ENCODE measurements around the gene CDH13.
A peak's percentile ranks its signal among the peaks of the same experiment; 100 is the strongest.

Gene CDH13

DNA sequence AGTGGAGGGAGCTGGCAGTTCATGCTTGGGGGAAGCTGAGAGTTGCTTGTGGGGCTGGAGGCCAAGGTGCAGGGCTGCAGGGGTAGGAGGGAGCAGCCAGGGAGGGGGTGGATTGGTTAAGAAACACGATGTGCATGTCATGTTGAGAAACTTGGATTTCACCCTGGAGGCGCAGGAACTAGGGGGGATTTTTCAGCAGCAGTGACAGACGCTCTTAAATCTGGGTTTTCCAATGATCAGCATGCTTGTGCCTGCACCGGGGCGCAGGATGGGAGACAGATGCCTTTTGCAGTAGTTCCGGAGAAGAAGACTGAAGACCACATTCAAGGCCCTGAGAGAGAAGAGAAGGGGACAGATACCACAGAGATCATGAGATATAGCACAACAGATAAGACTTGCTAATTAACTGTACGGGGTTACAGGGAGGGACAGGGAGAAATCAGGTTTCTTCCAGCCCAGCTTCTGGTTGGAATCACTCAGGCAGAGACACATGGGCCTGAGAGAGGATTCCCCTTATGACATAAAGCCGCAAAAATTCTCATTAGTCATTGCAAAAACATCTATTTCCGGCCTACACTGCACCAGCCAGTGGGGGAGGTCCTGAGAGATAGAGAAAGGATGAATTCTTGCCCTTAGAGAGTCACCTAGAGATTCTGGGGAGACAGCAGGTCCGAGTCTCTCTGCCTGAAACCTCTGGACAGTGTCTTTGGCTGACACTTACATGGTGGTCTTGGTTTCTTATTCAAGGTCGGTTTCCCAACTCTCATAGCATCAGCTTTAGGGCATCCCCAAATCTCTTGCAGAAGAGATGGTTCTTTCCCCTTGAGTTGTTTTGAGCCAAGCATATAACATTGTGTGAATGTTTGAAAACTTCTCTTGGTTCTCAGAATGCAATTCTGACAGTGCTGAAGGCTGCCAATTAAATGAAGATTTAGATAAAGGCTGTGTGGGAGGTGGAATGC, 27.1 kb downstream of the CDH13 start:
- peak; percentile 91 for DNase-seq (ENCODE audit: low read depth, low spot score)
- in situ Hi-C loops (cut with HindIII; ENCODE audit: low sequenced_read_pairs): no loop called here
- no peak overlapping the region for H3K4me3 ChIP-seq (ENCODE audit: low read depth, low read length)
- TF ChIP-seq, protein P1, sequence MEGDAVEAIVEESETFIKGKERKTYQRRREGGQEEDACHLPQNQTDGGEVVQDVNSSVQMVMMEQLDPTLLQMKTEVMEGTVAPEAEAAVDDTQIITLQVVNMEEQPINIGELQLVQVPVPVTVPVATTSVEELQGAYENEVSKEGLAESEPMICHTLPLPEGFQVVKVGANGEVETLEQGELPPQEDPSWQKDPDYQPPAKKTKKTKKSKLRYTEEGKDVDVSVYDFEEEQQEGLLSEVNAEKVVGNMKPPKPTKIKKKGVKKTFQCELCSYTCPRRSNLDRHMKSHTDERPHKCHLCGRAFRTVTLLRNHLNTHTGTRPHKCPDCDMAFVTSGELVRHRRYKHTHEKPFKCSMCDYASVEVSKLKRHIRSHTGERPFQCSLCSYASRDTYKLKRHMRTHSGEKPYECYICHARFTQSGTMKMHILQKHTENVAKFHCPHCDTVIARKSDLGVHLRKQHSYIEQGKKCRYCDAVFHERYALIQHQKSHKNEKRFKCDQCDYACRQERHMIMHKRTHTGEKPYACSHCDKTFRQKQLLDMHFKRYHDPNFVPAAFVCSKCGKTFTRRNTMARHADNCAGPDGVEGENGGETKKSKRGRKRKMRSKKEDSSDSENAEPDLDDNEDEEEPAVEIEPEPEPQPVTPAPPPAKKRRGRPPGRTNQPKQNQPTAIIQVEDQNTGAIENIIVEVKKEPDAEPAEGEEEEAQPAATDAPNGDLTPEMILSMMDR (IDR thresholded peaks at IDR 0.05; ENCODE audit: low read depth, low read length): no peak

DNA sequence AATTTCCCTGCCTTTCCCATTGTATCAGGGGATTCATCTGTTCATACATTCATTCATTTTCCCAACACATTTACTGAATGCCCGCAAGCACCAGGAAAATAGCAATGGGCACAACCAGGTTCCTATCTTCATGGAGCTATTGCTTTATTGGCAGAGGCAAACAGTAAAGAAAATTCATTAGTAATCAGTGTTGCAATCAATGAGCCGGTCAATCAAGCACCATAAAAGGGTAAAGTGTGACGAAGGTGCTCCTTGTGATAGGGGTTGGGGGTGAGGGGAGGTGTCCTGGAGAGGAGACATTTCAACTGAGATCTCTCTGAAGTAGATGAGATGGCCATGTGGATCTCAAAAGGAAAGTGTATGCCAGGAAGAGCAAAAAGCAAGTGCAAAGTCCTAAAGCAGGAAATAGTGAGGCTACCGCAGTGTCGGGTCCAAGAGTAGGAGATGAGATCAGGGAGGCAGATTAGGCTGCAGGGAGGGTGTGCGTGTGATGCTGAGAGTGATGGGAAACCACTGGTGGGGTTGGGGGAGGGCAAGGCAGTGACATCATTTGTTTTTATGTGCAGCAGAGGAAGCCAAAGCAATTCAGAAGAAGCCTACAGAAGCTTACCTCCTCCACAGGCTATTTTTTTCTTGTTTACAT, 28.4 kb downstream of the CDH13 start:
- H3K4me3 ChIP-seq (ENCODE audit: low read depth, low read length): no peak overlapping the region
- peak; percentile 84 for DNase-seq (ENCODE audit: low read depth, low spot score)
- in situ Hi-C loops (cut with HindIII; ENCODE audit: low sequenced_read_pairs): no loop called here

DNA sequence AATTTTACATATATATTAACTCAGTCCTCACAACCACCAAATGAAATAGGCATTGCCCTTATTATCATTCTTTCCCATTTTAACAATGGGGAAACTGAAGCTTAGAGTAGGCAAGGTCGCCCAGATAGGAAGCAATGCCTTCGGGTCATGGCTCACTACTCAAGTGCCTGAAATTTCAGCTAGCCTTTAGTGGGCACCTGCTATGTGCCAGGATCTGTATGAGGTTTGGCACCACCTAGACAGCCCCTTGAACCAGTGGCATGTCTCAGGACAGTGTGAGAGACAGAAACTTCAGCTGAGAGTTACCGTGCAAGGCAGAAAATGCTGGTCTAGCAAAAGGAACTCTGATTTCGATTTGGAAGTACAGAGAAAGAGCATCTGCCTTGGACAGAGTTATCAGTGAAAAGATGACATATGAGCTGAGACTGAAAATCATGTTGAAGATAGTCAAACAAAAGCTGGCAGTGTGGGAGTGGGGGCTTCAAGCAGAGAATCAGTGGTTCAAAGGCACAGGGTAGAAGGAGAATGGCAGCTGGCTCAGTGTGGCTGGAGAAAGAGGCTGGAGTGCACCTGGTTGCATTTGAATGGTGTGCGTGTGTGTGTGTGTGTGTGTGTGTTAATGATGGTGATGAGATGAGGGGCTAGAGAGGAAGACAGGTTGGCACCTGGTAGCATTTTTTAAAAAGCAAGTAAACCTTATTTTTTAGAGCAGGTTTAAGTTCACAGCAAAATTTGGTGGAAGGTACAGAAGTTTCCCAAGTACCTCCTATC, 29.1 kb downstream of the CDH13 start:
- TF ChIP-seq, protein P1 (IDR thresholded peaks at IDR 0.05; ENCODE audit: low read depth, low read length): no peak
- no peak for DNase-seq (ENCODE audit: low read depth, low spot score)
- in situ Hi-C loops (cut with HindIII; ENCODE audit: low sequenced_read_pairs): no loop called here
- no peak overlapping the region for H3K4me3 ChIP-seq (ENCODE audit: low read depth, low read length)

More for the DNA sequence above, 28.4 kb downstream of the CDH13 start:
- TF ChIP-seq, protein P1 (IDR thresholded peaks at IDR 0.05; ENCODE audit: low read depth, low read length): no peak

DNA sequence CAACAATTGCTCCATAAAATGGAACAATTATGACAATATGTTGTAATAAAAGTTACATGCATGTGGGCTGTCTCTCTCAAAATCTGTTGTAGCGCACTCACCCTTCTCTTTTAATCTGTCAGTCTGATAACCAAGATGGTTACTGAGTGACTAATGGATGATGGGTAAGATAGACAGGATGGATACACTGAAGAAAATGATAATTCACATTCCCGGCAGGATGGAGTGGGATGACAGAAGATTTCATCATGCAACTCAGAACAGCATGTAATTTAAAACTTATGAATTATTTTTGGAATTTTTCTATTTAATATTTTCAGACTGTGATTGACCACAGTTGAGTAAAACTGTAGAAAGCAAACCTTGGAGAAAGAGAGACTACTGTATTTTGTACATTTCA, 30.5 kb downstream of the CDH13 start:
- H3K4me3 ChIP-seq (ENCODE audit: low read depth, low read length): no peak overlapping the region
- in situ Hi-C loops (cut with HindIII; ENCODE audit: low sequenced_read_pairs): no loop called here
- TF ChIP-seq, protein P1 (IDR thresholded peaks at IDR 0.05; ENCODE audit: low read depth, low read length): no peak
- DNase-seq (ENCODE audit: low read depth, low spot score): peak; percentile 56

DNA sequence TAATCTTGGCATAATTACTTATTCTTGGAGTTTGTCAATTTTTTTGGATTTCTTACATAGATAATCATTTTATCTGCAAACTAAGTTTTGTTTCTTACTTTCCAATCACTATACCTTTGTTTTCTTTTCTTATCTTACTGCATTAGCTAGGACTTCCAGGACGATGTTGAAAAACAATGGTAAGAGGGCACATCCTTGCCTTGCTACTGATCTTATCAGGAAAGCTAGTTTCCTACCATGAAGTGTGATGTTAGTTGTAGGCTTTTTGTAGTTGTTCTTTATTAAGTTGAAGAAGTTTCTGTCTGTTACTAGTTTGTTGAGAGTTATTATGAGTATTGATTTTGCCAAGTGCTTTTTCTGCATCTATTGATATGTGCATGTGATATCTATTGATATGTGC, 31.0 kb downstream of the CDH13 start:
- TF ChIP-seq, protein P1 (IDR thresholded peaks at IDR 0.05; ENCODE audit: low read depth, low read length): no peak
- in situ Hi-C loops (cut with HindIII; ENCODE audit: low sequenced_read_pairs): no loop called here
- no peak for DNase-seq (ENCODE audit: low read depth, low spot score)
- H3K4me3 ChIP-seq (ENCODE audit: low read depth, low read length): no peak overlapping the region

DNA sequence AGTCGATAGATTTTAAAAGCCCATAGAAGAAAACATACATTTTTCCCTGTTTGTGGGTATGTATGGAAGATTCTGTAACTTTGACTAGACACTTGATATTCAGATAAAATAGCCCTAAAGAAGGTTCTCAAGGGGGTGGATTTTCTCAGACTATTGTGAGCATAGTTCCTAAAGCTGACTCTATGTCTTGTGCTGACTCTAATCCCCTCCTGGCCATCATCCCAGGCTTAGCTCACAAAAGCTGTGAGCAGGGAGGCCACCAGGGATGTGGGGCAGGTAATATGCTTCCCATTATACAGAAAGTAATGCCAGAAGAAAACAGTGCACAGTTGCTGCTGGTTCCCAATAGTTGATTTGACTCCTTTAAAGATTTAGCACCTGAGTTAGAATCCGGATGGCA, 32.0 kb downstream of the CDH13 start:
- DNase-seq (ENCODE audit: low read depth, low spot score): no peak
- TF ChIP-seq, protein P1 (IDR thresholded peaks at IDR 0.05; ENCODE audit: low read depth, low read length): no peak
- in situ Hi-C loops (cut with HindIII; ENCODE audit: low sequenced_read_pairs): no loop called here

More for the DNA sequence above, 32.0 kb downstream of the CDH13 start:
- H3K4me3 ChIP-seq (ENCODE audit: low read depth, low read length): no peak overlapping the region

All from astrocyte of the spinal cord (primary cell).